Measurements from ENCODE around the gene FASTK. TPM values are rescaled to one million over a fixed set of nuclear protein-coding genes. Genes with fewer than 3 reads are reported as not detected.

FASTK gene
- total RNA-seq, 1 experiment from 2014 or later = 86.5 TPM

DNA sequence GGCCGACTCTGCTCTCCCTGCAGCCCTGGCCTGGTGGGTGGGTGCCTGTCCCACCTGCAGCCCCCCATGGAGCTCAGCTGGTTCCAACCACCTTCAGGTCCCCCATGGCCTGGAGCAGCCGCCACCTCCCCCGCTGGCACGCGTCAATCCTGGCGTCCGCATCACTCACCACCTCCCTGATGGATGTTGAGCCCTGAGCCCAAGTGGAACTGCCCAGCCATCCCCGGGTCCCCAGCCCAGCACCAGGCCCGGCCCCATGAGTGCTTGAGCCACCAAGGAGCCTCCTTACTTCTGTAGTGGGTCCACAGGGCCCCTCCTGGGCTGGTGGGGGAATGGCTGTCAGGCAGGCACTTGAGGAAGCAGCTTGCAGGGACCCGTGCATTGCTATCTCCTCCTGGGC, 20.3 kb upstream of the FASTK start:
- DNase-seq (ENCODE audit: low read depth) = no peak

DNA sequence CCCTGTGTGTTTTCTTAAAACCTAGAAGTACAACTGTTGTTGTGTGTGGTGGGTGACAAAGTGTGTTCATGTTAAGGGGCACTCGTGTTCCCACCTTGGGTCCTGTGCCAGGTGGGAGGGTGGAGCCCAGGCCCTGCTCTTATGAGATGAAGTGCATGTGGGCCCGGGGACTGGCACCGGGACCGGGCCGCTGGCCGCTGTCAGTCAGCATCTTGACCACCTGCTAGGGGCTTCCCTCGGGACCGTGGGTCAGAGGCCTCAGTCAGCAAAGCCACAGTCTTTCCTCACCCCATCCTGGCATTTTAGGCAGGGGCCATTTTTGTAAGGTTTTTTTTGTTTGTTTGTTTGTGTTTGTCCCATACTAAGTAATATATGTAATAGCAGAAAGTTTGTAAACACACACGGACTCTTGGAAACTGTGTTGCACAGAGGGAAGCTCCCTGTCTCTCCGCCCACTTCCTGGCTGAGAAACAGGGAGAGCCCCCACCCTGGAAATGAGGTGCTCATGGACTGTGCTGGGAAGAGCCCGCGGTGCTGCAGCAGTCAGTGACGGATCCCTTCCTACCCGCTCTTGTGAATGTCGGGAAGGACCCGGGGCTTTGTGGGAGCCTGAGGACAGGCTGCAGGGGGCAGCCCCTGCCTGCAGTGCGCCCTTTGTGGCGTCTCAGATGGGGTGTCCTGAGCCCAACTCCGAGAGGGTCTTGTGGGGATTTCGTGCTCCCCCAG, 19.0 kb upstream of the FASTK start:
- no peak for DNase-seq (ENCODE audit: low read depth)

DNA sequence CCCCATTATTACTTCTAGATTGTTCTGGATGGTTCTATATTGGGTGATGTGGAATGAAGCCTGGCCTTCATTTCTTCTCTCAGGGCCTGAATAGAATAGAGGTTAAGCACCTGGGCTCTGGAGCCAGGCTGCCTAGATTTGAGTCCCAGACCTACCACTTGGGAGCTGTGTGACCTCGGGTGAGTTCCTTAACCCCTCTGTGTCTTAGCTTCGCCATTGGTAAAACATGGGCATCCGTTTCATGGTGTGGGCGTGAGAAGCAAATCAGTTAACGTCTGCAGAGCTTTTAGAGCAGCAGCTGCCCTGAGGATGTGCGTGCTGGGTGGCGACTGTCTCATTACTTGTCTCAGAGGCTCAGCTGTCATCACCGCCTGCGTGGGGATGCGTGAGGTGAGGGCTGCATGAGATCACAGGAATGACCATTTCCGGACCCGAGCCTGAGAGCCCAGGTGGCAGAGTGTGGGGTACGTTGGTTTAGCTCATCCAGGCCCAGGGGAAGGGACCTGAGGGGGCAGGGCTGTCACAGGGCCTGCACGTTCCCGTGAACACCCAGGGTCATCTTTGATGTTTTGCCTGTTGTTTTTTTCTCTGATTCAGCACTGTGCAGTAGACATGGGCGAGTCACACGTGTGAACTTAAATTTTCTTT, 15.3 kb upstream of the FASTK start:
- no peak for DNase-seq (ENCODE audit: low read depth)

DNA sequence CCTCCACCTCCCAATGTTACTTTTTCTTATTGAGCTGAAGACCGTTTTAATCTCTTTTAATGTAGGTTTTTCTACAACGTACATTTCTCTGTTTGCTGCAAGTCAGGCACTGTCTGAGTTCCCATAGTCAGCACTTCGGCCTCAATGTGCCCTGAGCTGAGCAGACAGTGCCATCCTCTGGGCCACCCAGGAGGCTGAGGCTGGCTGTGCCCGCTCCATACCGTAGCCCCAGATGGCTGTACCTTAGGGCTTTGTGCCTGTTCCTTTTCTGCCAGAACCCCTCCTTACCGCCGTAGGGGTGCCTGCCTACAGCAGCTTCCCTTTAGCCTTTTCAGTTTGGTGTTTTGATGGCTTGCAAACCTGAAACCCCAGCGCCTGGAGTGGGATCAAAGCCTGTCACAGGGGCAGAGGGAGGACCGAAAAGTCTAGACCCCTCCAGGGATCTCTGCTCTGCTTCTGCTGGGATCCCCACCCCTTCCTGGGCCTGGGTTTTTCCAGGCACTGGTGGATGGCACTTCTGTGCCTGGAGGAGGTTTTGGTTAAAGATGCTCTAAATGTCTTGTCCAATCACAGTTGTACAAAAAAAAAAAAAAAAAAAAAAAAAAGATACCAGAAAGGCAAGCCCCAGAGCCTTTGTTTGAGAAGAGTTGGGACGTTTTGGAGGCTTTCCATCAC, 14.7 kb upstream of the FASTK start:
- DNase-seq (ENCODE audit: low read depth) = no peak

DNA sequence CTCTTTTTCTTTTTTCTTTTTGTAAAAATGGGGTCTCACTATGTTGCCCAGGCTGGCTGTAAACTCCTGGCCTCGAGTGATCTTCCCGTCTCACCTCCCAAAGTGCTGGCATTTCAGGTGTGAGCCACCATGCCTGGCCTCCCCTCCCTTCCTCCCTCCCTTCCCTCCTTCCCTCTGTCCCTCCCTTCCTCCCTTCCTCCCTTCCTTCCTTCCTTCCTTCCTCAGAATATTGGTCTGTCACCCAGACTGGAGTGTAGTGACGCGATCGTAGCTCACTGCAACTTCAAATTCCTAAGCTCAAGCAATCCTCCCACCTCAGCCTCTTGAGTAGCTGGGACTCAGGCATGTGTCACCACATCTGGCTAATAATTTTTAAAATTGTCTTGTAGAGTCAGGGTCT, 14.1 kb upstream of the FASTK start:
- no peak for DNase-seq (ENCODE audit: low read depth)

DNA sequence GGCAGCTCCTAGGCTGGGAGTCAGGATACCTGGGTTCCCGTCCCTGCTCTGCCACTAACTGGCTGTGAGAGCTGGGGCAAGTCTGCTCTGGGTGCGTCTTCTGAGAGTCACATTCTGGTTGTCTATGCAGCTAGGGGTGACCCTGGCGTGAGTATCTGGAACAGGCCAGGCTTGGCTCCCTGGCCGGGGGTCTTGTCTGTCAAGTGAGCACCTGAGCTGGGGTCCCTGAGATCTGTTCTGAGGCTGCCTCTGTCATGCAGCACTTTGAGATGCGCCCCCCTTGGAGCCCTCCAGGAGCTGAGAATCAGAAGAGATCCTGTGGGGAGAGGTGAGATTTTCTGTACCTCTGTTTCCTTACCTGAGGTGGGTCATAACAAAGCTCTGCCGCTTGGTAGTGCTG, 13.1 kb upstream of the FASTK start:
- DNase-seq (ENCODE audit: low read depth) = no peak

DNA sequence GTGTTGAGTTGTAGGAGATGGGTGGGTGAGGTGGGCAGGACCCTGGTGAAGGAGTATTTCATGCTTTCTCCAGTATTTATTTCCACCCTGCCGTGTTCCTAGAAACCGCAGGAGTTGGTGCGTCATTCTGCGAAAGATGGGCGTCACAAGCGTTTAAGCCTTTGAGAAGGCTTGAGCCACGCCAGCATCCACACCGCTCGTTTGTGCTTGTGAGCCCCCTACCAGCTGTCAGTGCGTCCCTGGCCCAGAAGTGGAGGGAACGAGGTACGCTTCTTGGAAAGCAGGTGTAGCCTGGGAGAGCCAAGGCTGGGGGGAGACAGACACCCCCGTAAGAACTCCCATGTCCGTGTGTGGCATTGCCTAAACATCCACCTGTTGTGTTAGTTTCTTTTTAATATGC, 11.4 kb upstream of the FASTK start:
- no peak for DNase-seq (ENCODE audit: low read depth)

DNA sequence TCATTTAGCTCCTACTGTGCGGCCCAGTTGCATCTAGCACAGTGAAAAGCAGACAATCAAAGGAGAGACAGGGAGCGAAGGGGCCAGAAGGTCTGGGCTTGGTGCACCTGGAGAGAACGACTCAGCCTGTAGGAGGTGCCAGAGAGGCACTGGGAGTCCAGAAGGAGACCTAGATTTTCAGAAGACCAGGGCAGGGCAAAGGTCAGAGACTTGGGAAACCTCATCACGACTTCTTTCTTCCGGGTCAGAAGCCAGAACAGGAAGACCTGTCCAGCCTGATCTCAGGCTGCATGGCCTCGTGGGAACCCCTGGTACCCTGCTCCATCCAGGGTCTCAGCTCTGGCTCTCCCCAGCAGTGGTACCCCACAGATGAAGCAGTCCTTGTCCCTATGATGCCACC, 10.8 kb upstream of the FASTK start:
- DNase-seq (ENCODE audit: low read depth) = no peak

DNA sequence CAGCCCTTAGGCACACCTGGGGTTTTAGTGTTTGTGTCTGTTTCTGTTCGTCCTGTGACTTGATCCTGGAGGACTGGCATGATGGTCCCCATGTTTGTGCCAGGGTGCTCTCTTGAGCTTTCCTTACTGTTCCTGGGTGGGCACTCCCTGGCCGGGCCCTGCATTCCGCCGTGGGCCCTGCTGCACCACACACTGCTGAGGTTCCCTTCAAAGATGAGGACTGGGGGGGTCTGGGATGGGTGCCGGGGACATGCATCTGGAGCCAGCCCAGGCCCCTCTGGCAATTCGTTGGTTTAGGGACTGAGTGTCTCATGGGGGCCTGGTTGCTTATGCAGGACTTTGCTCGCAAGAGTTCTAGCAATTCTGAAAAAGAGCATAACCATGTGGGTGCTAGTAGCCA, 10.4 kb upstream of the FASTK start:
- no peak for DNase-seq (ENCODE audit: low read depth)

DNA sequence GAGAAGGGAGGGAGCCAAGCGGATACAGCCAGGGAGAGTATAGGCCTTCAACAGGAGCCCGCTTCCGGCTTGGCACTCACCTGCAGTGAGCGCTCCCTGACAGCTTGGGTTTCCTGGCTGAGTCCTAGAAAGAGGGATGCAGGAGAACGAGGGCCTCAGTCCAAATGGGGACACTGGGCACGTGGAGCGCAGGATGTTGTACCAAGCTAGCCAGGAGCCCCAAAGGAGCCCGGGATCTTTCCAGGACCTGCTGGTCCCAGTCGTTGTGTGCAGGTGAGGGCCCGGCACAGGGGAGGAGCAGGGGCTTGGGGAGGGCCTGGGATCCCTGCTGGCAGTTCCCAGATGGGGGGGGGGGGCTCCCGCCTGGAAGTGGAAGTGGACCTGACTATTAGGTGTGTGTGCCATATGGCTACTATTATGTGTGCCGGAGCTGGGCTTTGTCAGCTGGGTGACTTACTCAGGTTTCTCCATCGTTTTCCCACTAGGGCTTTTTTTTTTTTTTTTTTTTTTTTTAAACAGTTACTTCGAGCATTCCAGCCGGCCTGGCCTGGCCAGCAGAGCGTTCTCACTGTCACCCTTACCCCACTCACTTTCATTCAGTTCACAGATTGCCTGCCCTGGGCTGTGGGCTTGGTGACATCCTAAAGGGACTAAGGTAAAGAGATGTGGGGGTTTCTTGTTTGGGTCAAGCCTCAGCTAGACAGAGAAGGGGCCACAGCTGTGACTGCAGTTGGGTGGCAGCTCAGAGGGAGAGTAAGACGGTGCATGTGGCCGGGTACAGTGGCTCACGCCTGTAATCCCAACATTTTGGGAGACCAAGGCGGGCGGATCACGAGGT, 9.5 kb upstream of the FASTK start:
- DNase-seq (ENCODE audit: low read depth) = no peak

DNA sequence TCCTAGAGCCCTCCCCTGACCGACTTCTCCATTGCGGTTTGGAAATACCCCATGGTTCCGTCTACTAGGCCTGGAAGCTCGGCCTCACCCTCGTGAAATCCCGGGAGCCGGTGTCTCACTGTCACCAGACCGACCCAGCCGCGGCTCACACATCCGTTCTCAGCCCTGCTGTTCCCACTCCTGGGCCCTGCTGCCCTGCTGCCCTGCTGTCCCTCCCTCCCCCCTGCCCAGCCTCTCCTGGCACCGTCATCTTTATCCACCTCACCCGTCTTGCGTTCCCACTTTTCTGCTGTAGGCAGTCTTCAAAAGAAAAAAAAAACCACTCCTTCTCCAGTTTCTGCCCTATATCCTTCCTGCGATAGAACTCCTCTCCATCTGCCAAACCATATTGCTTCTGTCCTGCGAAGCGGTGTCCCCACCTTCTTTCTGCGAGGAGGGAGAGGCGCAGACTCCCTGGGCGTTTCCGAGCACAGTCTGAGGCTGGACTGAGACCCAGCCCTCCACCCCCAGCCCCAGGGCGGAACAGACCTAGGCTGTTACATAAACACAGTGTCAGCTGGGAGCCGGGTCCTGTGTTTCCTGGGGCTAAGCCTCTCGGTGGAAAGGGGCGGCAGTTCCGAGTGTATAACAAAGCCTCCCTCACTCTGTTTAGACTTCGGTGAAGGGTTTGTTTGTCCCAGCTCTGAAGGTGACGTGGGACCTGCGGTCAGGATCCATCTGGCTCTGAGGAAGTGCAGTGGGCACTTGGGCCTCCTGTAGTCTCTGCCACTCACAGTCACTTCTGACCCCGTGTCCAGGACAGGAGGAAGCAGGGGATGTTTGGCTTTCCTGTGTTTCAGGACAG, 8.5 kb upstream of the FASTK start:
- no peak for DNase-seq (ENCODE audit: low read depth)

DNA sequence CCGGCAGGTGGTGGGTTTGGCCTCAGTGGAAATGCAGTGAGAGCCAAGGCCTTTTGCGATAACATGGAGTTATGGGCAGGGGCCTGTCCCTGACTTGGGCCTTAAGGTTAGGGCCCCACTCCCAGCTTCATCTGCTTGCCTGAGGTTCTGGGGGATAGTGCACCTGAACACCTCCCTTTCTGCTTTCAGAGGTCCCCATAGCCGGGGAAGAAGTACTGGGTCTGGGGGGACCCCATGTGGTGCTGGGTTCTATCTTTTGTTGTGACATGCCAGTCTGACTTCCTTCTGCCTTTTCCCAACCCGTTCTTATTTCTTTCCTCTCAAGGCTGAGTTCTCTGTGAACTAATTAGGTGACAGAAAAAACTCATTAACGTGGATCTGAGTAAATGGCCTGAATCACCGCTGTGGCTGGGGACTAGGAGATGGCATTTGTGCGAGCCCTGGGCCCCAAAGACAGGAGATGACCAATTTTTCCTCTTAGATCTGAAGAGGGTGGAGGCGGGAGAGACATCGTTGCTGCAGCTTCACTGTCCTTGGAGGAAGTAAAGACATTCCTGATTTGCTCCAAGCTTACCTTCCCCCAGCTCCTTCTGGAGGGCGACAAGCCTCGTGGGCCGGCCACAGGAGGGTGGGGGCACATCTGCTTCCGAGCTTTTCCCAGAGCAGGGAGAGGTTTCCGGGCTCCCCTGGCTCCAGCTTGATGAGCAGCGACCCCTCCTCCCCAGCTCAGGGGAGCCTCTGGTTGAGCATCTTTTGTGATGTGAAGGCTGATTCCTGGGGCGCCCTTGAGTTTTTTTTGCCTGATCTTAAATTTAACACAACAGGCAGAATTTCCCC, 7.6 kb upstream of the FASTK start:
- no peak for DNase-seq (ENCODE audit: low read depth)

DNA sequence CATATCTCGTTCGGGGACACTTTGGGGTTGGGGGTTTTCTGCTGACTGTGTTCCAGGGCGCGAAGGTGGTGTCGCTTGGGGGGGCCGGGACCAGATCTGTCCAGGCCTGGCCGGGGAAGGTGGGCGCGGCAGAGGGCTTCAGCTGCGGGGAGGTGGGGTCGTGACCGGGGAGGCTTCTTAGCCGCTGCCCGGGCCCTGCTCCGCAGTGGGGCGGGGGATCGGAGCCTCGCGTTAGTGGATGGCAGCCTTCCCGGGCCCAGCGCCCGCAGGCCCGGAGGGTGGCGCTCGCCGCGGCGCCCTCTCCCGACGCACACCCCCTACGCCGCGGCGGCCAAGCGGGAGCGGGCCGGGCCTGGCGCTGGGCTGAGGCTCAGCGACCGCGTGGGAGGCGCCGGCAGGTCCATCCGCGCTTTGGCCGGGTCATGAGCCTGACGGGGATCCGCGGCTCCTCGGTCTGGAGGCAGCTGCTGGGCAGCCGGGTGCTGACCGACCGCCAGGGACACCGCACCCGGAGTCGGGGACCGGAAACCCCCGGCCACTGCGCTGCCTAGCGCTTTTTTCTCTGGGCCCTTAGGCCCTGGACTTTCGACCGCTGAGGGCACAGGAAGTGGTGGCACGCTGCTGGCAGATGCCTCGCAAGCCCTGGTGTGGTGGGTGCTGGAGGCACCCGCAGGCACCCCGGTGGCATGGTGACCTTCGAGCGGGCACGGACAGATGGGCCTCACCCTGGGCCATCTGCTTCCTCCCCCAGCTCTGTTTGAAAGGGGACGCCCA, 6.8 kb upstream of the FASTK start:
- no peak for DNase-seq (ENCODE audit: low read depth)

DNA sequence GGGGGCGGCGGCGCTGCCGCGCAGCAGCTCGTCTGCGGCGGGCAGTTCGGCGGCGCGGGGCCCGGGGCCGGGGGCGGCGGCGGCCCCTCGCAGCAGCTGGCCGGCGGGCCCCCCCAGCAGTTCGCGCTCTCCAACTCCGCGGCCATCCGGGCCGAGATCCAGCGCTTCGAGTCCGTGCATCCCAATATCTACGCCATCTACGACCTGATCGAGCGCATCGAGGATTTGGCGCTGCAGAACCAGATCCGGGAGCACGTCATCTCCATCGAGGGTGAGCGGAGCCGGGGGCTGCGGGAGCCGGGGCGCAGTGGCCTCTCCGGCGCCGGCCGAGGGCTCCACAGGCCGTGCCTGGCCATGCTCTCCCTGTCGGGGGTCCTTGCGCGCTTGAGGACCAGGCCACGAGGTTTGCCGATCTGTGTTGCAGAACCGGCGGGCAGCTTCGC, 6.2 kb upstream of the FASTK start:
- no peak for DNase-seq (ENCODE audit: low read depth)

DNA sequence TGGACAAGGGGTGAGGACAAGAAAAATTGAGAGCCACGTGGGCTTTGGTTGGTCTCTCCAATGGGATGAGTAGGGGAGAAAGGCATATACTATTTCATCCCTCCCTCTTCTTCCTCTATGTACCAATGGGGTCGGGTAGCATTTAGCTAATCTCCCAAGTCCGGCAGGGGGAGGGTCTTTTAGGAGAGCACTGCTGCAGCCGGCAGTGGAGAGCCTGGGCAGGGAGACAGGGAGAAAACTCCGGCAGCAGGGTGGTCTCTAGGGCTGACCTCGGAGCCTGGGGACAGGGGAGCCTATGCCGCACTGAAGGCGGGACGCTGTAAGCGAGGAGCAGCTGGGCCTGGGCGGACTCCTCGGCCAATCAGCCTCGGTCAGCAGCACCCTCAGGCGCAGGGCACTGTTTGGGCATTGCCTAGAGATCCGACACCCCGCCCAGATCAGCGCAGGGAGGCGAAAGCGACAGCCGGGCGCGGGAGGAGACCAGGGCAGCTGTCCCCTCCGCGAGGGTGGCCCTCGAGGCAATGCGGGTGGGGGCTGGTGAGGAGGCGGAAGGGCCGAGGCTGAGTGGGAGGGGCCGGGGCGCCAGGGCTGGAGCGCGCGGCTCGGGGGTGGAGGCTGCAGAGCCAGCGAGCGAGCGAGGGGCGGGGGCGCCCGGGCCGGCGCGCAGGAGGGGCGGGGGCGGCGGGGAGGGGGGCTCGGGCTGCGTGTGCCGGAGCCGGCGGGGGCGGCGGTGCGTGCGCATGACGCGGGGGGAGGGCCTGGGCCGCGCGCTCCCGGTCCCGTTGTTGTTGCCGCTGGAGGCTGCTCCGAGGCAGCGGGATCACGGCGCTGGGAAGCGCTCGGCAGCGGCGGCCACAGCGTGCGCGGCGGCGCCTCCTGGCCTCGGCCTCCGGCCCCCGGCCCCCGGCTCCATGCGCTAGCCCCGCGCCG, 5.3 kb upstream of the FASTK start, which contains the start of gene AGAP3:
Gene AGAP3, plus strand, starts transcription at position 785 of the 930 bp plus-strand sequence. CDS start 267 bp downstream, outside the sequence.
- DNase-seq (ENCODE audit: low read depth) = peak; percentile 75

DNA sequence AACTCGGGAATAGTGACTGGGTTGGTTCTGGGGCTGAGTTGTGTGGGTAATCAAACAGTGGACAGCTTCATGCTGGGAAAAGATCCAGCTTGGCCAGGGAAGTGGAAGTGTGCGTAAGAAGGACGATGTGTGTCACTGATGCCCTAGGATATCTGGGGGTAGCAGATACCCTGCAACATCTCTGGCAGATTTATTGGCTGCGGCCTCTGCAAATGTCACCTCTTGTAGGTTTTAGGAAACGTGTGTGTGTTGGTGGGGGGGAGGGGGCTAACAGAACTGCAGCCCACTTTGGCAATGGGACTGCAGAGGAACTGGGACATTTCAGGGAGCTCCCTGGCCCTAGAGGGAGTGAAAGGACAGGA, 4.7 kb upstream of the FASTK start:
- DNase-seq (ENCODE audit: low read depth) = no peak

DNA sequence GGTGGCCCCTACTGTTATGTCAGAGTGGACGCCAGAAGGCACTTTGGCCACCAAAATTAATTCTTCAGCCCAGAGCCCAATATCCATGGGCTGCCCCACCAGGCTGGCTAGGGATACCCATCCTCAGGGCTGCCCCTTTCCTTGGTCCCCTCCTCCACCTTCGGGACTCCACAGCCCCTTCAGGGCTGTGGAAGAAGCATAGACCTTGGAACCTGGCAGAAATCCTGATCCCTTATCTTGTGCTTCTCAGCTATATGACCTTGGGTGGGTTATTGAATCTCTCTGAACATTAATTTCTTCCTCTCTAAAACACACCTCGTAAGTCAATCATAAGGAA, 3.2 kb upstream of the FASTK start:
- DNase-seq (ENCODE audit: low read depth) = no peak
